NCI-H2107 treated with DMSO at 0.1 percent for 48 hours (cell line): ENCODE results near the gene RTL1.
A peak's percentile ranks its signal among the peaks of the same experiment; 100 is the strongest.

Source experiments
- DNase-seq: peaks from one replicate; lab custom pipeline; 2025; ENCODE audit not compliant: unreplicated experiment; lab: John Stamatoyannopoulos, UW

RTL1 gene

GRCh38 chr14:100854435-100854834 lies 49.1 kb downstream of the RTL1 start:
- no peak for DNase-seq

GRCh38 chr14:100851946-100852620 lies 51.4 kb downstream of the RTL1 start:
- DNase-seq = no peak

- no peak for DNase-seq
Measured at GRCh38 chr14:100851586-100851916, 52.0 kb downstream of the RTL1 start.

GRCh38 chr14:100850841-100851585 lies 52.5 kb downstream of the RTL1 start:
- DNase-seq = peak; percentile 11

GRCh38 chr14:100849115-100849781 lies 54.3 kb downstream of the RTL1 start:
- no peak for DNase-seq

- no peak for DNase-seq
Measured at GRCh38 chr14:100846309-100846859, 57.1 kb downstream of the RTL1 start.

GRCh38 chr14:100845341-100845740 lies 58.2 kb downstream of the RTL1 start:
- DNase-seq = no peak

- no peak for DNase-seq
Measured at GRCh38 chr14:100844846-100845245, 58.7 kb downstream of the RTL1 start.

- DNase-seq = no peak
Measured at GRCh38 chr14:100844421-100844820, 59.1 kb downstream of the RTL1 start.

GRCh38 chr14:100844082-100844408 lies 59.5 kb downstream of the RTL1 start:
- DNase-seq = no peak

- DNase-seq = no peak
Measured at GRCh38 chr14:100842799-100843198, 60.7 kb downstream of the RTL1 start.

GRCh38 chr14:100841761-100842403 lies 61.6 kb downstream of the RTL1 start:
- DNase-seq = peak; percentile 78

GRCh38 chr14:100841066-100841760 lies 62.3 kb downstream of the RTL1 start:
- DNase-seq = no peak

GRCh38 chr14:100840286-100841065 lies 63.0 kb downstream of the RTL1 start:
- DNase-seq = no peak

GRCh38 chr14:100839681-100840111 lies 63.8 kb downstream of the RTL1 start:
- DNase-seq = no peak

- DNase-seq = no peak
Measured at GRCh38 chr14:100839315-100839585, 64.3 kb downstream of the RTL1 start.

- DNase-seq = no peak
Measured at GRCh38 chr14:100838493-100839314, 64.8 kb downstream of the RTL1 start.

- DNase-seq = no peak
Measured at GRCh38 chr14:100837805-100838350, 65.6 kb downstream of the RTL1 start.
